Activated CD4-positive, alpha-beta memory T cell treated with anti-CD3 and anti-CD28 coated beads for 36 hours (primary cell): ENCODE data around the gene GNAQ. TPM values are rescaled to one million over a fixed set of nuclear protein-coding genes. Genes with fewer than 3 reads are reported as not detected.
"Not testable (repeated sequence)": the region's sequence is repeated elsewhere in the genome, so short reads cannot be mapped to it uniquely, and the experiment has no call there.

Source experiments
- CTCF ChIA-PET: fragments of 350-600 bp; sonication (Branson Sonifier 250); formaldehyde crosslinking; loops from one replicate; lab custom pipeline; 2021; ENCODE audit warnings: antibody characterized with exemption, inconsistent platforms; lab: Charles Lee
- POLR2A ChIA-PET: fragments of 350-600 bp; sonication (Branson Sonifier 250); formaldehyde crosslinking; loops from one replicate; lab custom pipeline; 2021; ENCODE audit warnings: antibody characterized with exemption; lab: Charles Lee
- DNase-seq: peaks from one replicate; pipeline ENCODE4 v3.0.0-alpha.2; 2020
- H3K27ac Mint-ChIP-seq: one replicate; pipeline ENCODE4 v1.8.0; 2021; ENCODE audit warnings: mixed read lengths
- H3K27me3 Mint-ChIP-seq: one replicate; pipeline ENCODE4 v1.8.0; 2021; ENCODE audit warnings: mixed read lengths
- H3K36me3 Mint-ChIP-seq: one replicate; pipeline ENCODE4 v1.8.0; 2021; ENCODE audit warnings: mixed read lengths
- H3K4me1 Mint-ChIP-seq: one replicate; pipeline ENCODE4 v1.8.0; 2021; ENCODE audit warnings: low read depth, mixed read lengths
- H3K4me3 Mint-ChIP-seq: one replicate; pipeline ENCODE4 v1.8.0; 2021; ENCODE audit warnings: mild to moderate bottlenecking, mixed read lengths
- H3K9me3 Mint-ChIP-seq: one replicate; pipeline ENCODE4 v1.8.0; 2021; ENCODE audit warnings: mixed read lengths
- intact Hi-C: fragments of 100-400 bp; cut with micrococcal nuclease; formaldehyde crosslinking; loops from one replicate; pipeline ENCODE4 v1.15.1; 2023
- total RNA-seq, 2 experiments: library from RNA; stranded (reverse); gene quantifications; one replicate each; pipeline ENCODE4 v1.2.3, GENCODE V29; 2021

The GNAQ gene
- total RNA-seq, 2 experiments from 2014 or later, result 25.9 to 26.1 TPM

DNA sequence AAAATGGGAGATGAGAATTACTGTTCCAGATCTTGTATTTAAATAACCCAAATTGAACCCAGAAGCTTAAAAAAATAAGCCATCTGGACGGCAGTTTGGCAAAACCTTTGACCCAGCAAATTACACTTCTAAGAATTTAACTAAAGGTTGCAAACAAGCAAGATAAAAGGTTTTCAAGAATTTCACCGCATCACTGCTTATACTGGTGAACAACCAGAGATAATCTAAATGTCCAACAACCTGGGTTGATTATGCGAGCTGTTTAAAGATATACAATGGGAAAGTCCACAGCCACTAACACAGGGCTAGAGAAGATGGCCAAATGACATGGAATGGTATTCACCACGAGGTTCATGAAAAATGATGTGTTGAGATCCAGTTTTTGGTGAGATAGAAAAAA is 149.3 kb downstream of the GNAQ start:
- Mint-ChIP-seq H3K9me3 (no peaks in the 10 kb centered on the region), H3K27me3 (no peaks in the 10 kb centered on the region)

DNA sequence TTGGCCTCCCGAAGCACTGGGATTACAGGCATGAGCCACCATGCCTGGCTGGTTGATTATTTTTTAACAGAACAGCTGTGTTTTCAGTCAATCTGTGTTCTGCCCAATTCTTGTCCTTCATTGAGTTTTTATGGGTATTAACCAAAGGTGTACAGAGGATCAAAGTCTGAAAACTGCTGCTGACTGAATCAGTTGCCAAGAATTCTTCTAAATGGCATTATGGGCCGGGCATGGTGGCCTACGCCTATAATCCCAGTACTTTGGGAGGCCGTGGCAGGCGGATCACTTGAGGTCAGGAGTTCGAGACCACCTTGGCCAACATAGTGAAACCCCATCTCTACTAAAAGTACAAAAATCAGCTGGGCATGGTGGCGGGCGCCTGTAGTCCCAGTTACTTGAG is 150.0 kb downstream of the GNAQ start:
- POLR2A ChIA-PET, H3K27ac Mint-ChIP-seq, H3K9me3 Mint-ChIP-seq, H3K4me3 Mint-ChIP-seq, intact Hi-C loops, H3K27me3 Mint-ChIP-seq, H3K36me3 Mint-ChIP-seq, DNase-seq: not testable (repeated sequence)
- CTCF ChIA-PET, result interaction anchor here (1.1 kb wide), 1 partner anchor 154 kb away, joined by 4 read pairs; no protein-coding TSS in a partner anchor
- peaks cover 23% of the 10 kb centered on the region for H3K4me1 Mint-ChIP-seq

More for the DNA sequence above, 149.3 kb downstream of the GNAQ start:
- Mint-ChIP-seq H3K27ac (no peak overlapping the region), H3K4me3 (no peak overlapping the region), H3K36me3 (peaks cover 4% of the 10 kb centered on the region), H3K4me1 (peaks cover 23% of the 10 kb centered on the region)
- no peak for DNase-seq
- ChIA-PET CTCF (interaction anchor here (1.1 kb wide), 1 partner anchor 153 kb away, joined by 4 read pairs; no protein-coding TSS in a partner anchor), POLR2A (no interaction called here)
- intact Hi-C loops, result no loop called here

DNA sequence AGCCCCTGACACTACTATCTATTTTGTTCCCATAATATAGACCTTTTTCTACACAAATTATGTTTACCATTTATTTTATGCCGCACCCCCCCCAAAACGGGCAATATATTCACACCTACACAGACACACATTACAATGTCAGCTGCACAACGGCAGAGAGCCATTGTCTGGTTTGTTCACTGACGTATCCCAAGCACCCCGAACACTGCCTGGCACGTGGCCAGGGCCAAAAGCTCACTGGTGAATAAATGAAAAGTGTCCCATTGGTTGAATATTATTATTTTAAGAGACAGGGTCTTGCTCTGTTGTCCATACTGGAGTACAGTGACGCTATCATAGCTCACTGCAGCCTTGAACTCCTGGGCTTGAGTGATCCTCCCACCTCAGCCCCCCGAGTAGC is 150.5 kb downstream of the GNAQ start:
- POLR2A ChIA-PET, result no interaction called here
- H3K36me3 Mint-ChIP-seq, result peaks cover 4% of the 10 kb centered on the region

DNA sequence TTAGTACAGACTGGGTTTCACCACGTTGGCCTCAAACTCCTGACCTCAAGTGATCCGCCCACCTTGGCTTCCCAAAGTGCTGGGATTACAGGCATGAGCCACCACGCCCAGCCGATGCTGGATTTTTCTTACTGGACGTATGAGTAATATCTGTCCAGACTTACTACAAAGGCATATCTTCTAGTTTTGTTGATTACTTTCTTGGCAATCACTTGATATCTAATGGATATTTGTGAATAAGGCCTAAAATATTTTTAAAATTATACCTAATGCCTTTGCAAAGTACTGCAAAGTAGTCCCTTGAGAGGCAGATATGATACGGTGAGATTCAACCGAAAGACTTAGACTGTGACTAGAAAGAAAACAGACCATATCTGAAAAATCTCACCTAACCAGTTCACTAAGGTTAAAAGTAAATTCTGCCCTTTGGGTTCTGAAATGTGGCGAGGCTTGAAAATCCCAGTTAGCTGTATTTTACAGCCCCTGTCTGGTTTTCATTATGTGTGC is 152.1 kb downstream of the GNAQ start:
- Mint-ChIP-seq H3K4me1 (peaks cover 21% of the 10 kb centered on the region), H3K36me3 (peaks cover 2% of the 10 kb centered on the region), H3K9me3 (no peaks in the 10 kb centered on the region), H3K27me3 (no peaks in the 10 kb centered on the region), H3K27ac (no peak overlapping the region), H3K4me3 (no peak overlapping the region)
- ChIA-PET CTCF (interaction anchor here (0.7 to 1.6 kb wide), 2 partner anchors 37 to 422 kb away, joined by 3 to 6 read pairs; no protein-coding TSS in a partner anchor), POLR2A (no interaction called here)
- no peak for DNase-seq
- intact Hi-C loops, result no loop called here

More for the DNA sequence above, 150.5 kb downstream of the GNAQ start:
- intact Hi-C loops, result no loop called here
- Mint-ChIP-seq H3K4me3 (no peak overlapping the region), H3K27me3 (no peaks in the 10 kb centered on the region), H3K9me3 (no peaks in the 10 kb centered on the region), H3K4me1 (peaks cover 23% of the 10 kb centered on the region), H3K27ac (no peak overlapping the region)
- CTCF ChIA-PET, result interaction anchor here (1.6 kb wide), 1 partner anchor 39 kb away, joined by 6 read pairs; no protein-coding TSS in a partner anchor
- DNase-seq, result no peak

DNA sequence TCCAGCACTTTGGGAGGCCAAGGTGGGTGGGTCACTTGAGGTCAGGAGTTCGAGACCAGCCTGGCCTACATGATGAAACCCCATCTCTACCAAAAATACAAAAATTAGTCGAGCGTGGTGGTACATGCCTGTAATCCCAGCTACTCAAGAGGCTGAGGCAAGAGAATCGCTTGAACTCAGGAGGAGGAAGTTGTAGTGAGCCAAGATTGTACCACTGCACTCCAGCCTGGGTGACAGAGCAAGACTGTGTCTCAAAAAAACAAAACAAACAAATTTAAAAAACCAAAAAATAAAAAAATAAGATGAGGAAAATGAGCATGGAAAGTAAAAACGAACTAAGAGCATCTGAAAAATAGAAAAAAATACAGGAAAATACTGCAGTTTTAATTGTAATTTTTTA is 152.8 kb downstream of the GNAQ start:
- H3K4me3 Mint-ChIP-seq, H3K27me3 Mint-ChIP-seq, H3K36me3 Mint-ChIP-seq, POLR2A ChIA-PET, H3K27ac Mint-ChIP-seq, DNase-seq, CTCF ChIA-PET, H3K9me3 Mint-ChIP-seq, intact Hi-C loops: not testable (repeated sequence)
- peaks cover 15% of the 10 kb centered on the region for H3K4me1 Mint-ChIP-seq

DNA sequence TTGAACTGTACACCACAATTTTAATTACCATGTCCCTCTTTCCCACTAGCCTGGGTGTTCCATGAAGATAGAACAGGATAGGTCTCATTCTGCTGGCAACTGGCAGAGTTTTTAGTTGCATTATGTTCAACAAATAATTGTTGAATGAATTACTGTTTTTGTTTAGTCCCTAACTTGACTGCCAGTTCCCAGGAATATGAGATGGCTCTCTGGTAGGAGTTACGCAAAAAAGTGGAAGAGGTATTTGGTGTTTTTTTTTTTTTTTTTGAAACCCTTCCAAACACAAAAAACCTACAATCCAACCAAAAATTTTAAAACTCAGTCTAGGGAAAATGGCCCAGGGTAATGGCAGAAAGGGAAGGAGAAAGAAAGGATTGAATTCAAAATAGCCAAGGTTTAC is 153.6 kb downstream of the GNAQ start:
- Mint-ChIP-seq H3K27ac (no peak overlapping the region), H3K4me3 (no peak overlapping the region), H3K4me1 (peaks cover 10% of the 10 kb centered on the region), H3K36me3 (peaks cover 4% of the 10 kb centered on the region), H3K27me3 (no peaks in the 10 kb centered on the region), H3K9me3 (no peaks in the 10 kb centered on the region)
- intact Hi-C loops, result no loop called here
- DNase-seq, result no peak
- CTCF ChIA-PET, result no interaction called here
- POLR2A ChIA-PET, result no interaction called here

DNA sequence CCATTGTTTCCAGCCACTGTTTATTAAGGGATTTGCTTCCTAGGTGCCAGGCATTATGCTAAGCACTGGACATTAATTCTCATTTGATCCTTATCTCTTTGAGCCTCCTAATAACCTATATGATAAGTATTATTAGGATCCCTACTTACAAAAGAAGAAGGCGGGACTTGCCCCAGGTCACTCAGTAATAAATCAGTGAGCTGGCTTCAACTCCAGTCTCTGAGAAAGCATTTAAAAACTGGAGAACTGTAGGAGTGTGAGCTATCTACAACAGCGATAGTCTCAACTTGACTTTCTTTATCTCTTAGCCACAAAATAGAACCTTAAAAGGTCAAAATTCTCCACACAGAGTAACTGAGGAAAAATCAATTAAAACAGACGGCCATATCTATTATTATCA is 155.0 kb downstream of the GNAQ start:
- CTCF ChIA-PET, result interaction anchor here (1.4 kb wide), 1 partner anchor 453 kb away, joined by 5 read pairs; no protein-coding TSS in a partner anchor
- no peaks in the 10 kb centered on the region for H3K27me3 Mint-ChIP-seq
- POLR2A ChIA-PET, result no interaction called here
- no peak overlapping the region for H3K4me3 Mint-ChIP-seq
- no peaks in the 10 kb centered on the region for H3K9me3 Mint-ChIP-seq
- H3K27ac Mint-ChIP-seq, result no peak overlapping the region
- H3K36me3 Mint-ChIP-seq, result peaks cover 4% of the 10 kb centered on the region
- H3K4me1 Mint-ChIP-seq, result peaks cover 3% of the 10 kb centered on the region
- no peak for DNase-seq
- intact Hi-C loops, result no loop called here

DNA sequence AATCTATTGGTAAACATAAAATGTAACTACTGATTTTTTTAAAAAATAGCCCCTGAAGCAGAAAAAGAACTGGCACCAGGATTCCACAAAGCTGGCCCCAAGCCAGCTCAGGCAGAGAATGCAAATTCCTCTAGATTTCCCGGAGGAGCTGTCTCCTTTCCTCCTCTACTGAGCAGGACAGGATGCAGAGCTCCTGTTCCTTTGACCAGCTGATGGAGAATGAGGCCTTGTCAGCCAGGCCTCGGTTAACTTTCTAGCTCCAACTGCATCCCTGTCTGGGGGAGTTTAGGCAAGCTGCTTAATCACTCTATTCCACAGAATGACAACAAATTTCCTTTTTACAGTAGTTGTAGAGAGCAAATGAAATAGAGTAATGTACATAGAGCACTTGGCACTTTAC is 155.5 kb downstream of the GNAQ start:
- intact Hi-C loops, result no loop called here
- H3K36me3 Mint-ChIP-seq, result peaks cover 4% of the 10 kb centered on the region
- ChIA-PET POLR2A (no interaction called here), CTCF (interaction anchor here (1.4 kb wide), 1 partner anchor 452 kb away, joined by 5 read pairs; no protein-coding TSS in a partner anchor)
- H3K9me3 Mint-ChIP-seq, result no peaks in the 10 kb centered on the region
- peaks cover 3% of the 10 kb centered on the region for H3K4me1 Mint-ChIP-seq
- no peak for DNase-seq
- H3K27ac Mint-ChIP-seq, result no peak overlapping the region
- H3K4me3 Mint-ChIP-seq, result no peak overlapping the region
- H3K27me3 Mint-ChIP-seq, result no peaks in the 10 kb centered on the region

DNA sequence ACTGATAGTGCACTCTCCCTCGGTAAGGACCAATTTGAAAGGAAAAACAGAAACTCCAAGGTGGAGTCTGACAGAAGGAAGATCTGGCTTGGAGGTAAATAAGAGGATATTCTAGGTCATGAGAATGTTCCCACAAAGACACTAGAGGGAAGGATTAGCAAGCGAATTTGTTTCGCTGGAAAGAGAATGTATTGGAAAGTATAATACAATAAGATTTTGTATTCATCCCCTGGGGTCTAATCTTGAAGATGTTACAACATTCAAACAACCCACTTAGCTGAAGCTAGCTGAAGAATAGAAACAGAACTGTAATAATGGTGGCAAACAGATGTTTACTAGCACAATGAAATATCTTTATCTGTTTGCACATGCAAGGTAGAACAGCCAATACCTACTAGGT is 158.7 kb downstream of the GNAQ start:
- H3K27me3 Mint-ChIP-seq, result no peaks in the 10 kb centered on the region
- intact Hi-C loops, result no loop called here
- H3K9me3 Mint-ChIP-seq, result no peaks in the 10 kb centered on the region
- H3K36me3 Mint-ChIP-seq, result peaks cover 3% of the 10 kb centered on the region
- ChIA-PET CTCF (no interaction called here), POLR2A (no interaction called here)
- H3K27ac Mint-ChIP-seq, result no peak overlapping the region
- no peak for DNase-seq
- peaks cover 3% of the 10 kb centered on the region for H3K4me1 Mint-ChIP-seq
- no peak overlapping the region for H3K4me3 Mint-ChIP-seq

DNA sequence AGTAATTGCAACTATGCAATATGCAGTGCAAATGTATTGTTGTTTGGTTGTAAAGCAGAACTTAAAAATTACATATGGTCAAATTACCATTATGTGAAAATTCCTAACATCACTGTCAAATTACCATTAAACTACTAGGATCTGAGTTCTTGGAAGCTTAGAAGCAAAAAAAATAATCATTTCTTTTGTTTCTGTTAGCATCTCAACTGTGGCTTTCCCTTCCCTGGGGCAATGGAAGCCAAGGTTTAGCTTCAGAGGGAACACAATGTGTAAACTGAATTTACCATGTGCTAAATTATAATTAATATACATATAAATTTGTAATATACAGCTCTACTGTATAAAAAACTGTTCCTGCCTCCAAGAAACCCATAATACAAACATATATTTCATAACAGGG is 159.4 kb downstream of the GNAQ start:
- ChIA-PET CTCF (no interaction called here), POLR2A (no interaction called here)
- no peak for DNase-seq
- Mint-ChIP-seq H3K4me1 (peaks cover 3% of the 10 kb centered on the region), H3K27ac (no peak overlapping the region), H3K36me3 (peaks cover 1% of the 10 kb centered on the region), H3K9me3 (no peaks in the 10 kb centered on the region), H3K27me3 (no peaks in the 10 kb centered on the region), H3K4me3 (no peak overlapping the region)
- intact Hi-C loops, result no loop called here

DNA sequence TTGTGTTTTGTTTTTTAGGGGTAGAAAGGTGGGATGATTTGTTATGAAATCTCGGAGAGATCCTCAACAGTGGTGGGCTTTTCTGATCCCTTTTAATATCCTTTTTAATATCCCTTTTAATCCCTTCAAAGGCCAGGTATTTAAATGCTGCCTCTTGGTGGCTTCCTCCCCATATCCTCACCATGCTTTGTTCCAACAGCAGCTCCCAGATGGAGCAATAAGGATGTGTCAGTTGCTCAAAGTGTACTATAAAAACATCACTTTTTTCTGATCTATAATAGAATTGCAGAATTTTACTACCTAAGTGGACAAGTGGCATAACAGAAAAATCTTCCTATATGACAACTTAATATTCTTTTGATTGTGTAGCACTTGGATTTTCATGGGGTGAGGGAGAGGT is 160.1 kb downstream of the GNAQ start:
- no peak overlapping the region for H3K4me3 Mint-ChIP-seq
- peaks cover 3% of the 10 kb centered on the region for H3K4me1 Mint-ChIP-seq
- H3K27me3 Mint-ChIP-seq, result no peaks in the 10 kb centered on the region
- ChIA-PET CTCF (no interaction called here), POLR2A (no interaction called here)
- peaks cover 1% of the 10 kb centered on the region for H3K36me3 Mint-ChIP-seq
- no peak overlapping the region for H3K27ac Mint-ChIP-seq
- DNase-seq, result no peak
- intact Hi-C loops, result no loop called here
- H3K9me3 Mint-ChIP-seq, result no peaks in the 10 kb centered on the region

DNA sequence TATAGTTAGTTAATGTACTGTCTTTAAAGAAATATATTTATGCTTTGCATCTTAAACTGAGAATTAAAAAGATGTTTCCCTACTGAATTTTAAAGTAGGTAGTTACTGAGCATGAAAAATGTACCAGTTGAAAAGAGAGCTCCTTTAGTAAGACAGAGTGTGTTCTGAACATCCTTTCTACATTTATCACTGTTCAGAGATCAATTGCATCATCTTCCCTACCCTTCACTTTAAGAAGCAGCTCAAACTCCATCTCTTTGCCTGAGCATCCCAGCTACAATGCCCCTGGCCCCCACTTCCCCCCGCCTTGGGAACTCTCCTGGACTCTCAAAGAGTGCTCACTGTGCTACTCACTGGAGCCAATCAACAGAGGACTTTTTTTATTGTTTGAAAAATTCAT is 164.7 kb downstream of the GNAQ start:
- ChIA-PET POLR2A (no interaction called here), CTCF (interaction anchor here (0.6 to 2.8 kb wide), 3 partner anchors 25 to 169 kb away, joined by 3 to 11 read pairs (median 4); no protein-coding TSS in a partner anchor)
- H3K27ac Mint-ChIP-seq, result no peak overlapping the region
- peaks cover 29% of the 10 kb centered on the region for H3K36me3 Mint-ChIP-seq
- H3K4me3 Mint-ChIP-seq, result no peak overlapping the region
- peaks cover 20% of the 10 kb centered on the region for H3K9me3 Mint-ChIP-seq
- DNase-seq, result no peak
- intact Hi-C loops, result no loop called here
- peaks cover 9% of the 10 kb centered on the region for H3K4me1 Mint-ChIP-seq
- H3K27me3 Mint-ChIP-seq, result no peaks in the 10 kb centered on the region
